Testis (tissue), 3 donors: Measurements from ENCODE around the gene RASAL3. TPM values are rescaled to one million over a fixed set of nuclear protein-coding genes. Genes with fewer than 3 reads are reported as not detected.

ENCODE experiments used
- DNase-seq: peaks from one replicate; pipeline ENCODE4 v3.0.0-alpha.2; 2019
- H3K27ac ChIP-seq, 2 donors: fragments of 200-600 bp; sonication (generic); one replicate each; pipeline ENCODE4 v1.5.1; 2019
- H3K27me3 ChIP-seq: fragments of 200-600 bp; sonication (generic); one replicate; pipeline ENCODE4 v1.5.1; 2019
- H3K36me3 ChIP-seq: fragments of 200-600 bp; sonication (generic); one replicate; pipeline ENCODE4 v1.5.1; 2017; ENCODE audit warnings: low read depth; ENCODE audit errors: missing control alignments
- H3K4me1 ChIP-seq: fragments of 200-600 bp; sonication (generic); one replicate; pipeline ENCODE4 v1.5.1; 2019
- H3K4me3 ChIP-seq, 2 donors: fragments of 200-600 bp; sonication (generic); one replicate each; pipeline ENCODE4 v1.5.1; 2017 to 2019
- H3K9me3 ChIP-seq: fragments of 200-600 bp; sonication (generic); one replicate; pipeline ENCODE4 v1.5.1; 2017
- POLR2A ChIP-seq: fragments of 450-650 bp; IDR thresholded peaks from one replicate; pipeline ENCODE4 v1.6.1; 2017; ENCODE audit warnings: antibody characterized with exemption, mild to moderate bottlenecking, moderate library complexity
- WGBS, 2 donors: methylation state at CpG; one replicate each; pipeline ENCODE4 v1.1.5; 2018; 5-methylcytosine and 5-hydroxymethylcytosine counted together
- intact Hi-C: fragments of 100-400 bp; cut with DNase I; formaldehyde crosslinking; loops from one replicate; pipeline ENCODE4 v1.15.1; 2023; ENCODE audit warnings: low total_unique reads
- polyA plus RNA-seq: library from polyadenylated mRNA; stranded (reverse); fragments of 350-450 nt; fragmentation: Illumina TruSeq; extraction: RNeasy Lipid Tissue Mini Kit (QIAGEN cat#74804); gene quantifications from one replicate; pipeline ENCODE4 v1.2.3, GENCODE V29; 2014; ENCODE audit warnings: low read depth, low replicate concordance; ENCODE audit not compliant: insufficient read depth
- total RNA-seq, 2 donors: library from RNA; depleted of rRNA; stranded (reverse); fragments of >200 nt; gene quantifications; one replicate each; pipeline ENCODE4 v1.2.3, GENCODE V29; 2016
- TF ChIP-seq, protein P1 (sequence below), 3 experiments: fragments of 450-650 bp in 2 of 3; fragments of 200-600 bp in 1 of 3; sonication (generic) in 1 of 3; IDR thresholded peaks; one replicate each; pipeline ENCODE4 v1.5.1; 2016 to 2019; ENCODE audit warnings: antibody characterized with exemption in 3 of 3, mild to moderate bottlenecking in 2 of 3, moderate library complexity in 1 of 3

The RASAL3 gene
- total and polyA plus RNA-seq, 3 donors from 2014 or later = 1.4 to 2.7 (median 2.0) TPM

DNA sequence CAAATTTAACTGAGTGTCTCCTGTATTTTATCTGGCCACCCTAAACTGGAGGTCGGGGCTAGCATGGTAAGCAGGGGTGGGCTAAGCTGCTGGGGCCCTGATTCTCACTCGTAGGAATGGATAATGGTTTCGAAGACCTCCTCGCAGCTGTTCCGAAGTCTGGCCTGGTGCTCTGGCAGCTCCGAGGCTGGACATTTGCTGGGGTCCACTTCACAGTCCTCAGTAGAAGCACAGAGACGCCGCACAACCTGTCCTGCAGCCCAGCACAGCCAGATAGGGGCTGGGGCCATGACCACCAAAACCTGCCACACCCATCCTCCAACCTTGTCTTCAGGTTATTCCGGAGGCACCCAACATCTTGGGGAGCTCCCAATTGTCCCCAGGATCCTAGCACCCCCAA lies 8.3 kb downstream of the RASAL3 start:
- Histone ChIP-seq H3K27me3 (no peaks in the 10 kb centered on the region), H3K4me3 (no peak overlapping the region), H3K36me3 (no peaks in the 10 kb centered on the region), H3K9me3 (no peaks in the 10 kb centered on the region), H3K4me1 (peaks cover 9% of the 10 kb centered on the region), H3K27ac (no peak overlapping the region)
- intact Hi-C loops = no loop called here
- WGBS, 2 donors = 74 to 75% methylated on average over 7 to 9 of the region's 9 CpGs
- DNase-seq = no peak
- TF ChIP-seq POLR2A = no peak
- TF ChIP-seq, protein P1, sequence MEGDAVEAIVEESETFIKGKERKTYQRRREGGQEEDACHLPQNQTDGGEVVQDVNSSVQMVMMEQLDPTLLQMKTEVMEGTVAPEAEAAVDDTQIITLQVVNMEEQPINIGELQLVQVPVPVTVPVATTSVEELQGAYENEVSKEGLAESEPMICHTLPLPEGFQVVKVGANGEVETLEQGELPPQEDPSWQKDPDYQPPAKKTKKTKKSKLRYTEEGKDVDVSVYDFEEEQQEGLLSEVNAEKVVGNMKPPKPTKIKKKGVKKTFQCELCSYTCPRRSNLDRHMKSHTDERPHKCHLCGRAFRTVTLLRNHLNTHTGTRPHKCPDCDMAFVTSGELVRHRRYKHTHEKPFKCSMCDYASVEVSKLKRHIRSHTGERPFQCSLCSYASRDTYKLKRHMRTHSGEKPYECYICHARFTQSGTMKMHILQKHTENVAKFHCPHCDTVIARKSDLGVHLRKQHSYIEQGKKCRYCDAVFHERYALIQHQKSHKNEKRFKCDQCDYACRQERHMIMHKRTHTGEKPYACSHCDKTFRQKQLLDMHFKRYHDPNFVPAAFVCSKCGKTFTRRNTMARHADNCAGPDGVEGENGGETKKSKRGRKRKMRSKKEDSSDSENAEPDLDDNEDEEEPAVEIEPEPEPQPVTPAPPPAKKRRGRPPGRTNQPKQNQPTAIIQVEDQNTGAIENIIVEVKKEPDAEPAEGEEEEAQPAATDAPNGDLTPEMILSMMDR (IDR thresholded peaks at IDR 0.05) = no peak

DNA sequence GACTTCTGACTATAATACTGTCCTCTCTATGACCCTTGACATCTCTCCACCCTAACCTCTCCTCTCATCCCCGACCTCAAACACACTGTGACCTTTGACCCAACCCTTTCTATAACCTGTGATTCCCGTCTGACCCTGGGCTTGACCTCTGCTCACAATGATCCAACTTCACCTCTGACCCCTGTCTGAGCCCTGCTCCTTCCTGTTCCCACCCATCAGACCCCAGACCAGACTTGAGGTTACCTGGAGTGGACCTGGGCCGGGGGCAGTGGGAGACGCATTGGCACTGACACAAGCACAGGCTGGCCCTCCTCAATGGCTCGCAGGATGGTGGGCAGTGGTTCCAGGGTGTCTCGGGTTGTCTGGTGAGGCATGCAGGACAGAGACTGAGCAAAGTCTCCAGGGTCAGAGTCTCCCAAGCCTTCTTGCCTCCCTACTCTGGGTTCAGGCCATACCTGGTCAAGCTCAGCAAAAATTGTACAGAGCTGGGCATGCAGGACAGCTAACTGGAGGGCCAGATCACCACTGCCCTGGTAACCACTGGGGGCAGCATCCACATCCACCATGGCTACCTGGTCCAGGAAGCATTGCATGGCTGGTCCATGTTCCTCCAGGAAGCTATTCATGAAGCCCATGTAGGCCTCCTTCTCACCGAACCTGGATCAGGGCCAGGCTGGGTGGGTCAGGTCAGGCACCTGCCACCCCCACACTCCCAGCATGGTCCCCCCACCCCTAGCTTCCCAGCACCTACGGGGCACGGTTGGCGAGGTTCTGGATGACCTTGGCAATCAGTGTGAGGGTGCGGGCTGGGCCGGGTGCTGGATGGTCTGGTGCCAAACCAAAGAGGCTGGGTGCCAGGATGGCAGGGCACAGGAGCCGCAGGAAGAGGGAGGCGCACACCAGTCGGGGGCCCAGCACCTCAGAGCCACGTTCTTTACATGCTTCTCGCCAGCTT lies 10.2 kb downstream of the RASAL3 start:
- intact Hi-C loops = no loop called here
- Histone ChIP-seq H3K27me3 (no peaks in the 10 kb centered on the region), H3K27ac (no peak overlapping the region), H3K4me3 (no peak overlapping the region), H3K36me3 (no peaks in the 10 kb centered on the region), H3K9me3 (no peaks in the 10 kb centered on the region), H3K4me1 (peaks cover 11% of the 10 kb centered on the region)
- no peak for TF ChIP-seq POLR2A
- TF ChIP-seq, protein P1 (IDR thresholded peaks at IDR 0.05) = peak in 2 of 3 experiments; percentile 5 to 23
- WGBS, 2 donors = 75 to 83% methylated on average over 8 to 17 of the region's 17 CpGs
- DNase-seq = no peak

DNA sequence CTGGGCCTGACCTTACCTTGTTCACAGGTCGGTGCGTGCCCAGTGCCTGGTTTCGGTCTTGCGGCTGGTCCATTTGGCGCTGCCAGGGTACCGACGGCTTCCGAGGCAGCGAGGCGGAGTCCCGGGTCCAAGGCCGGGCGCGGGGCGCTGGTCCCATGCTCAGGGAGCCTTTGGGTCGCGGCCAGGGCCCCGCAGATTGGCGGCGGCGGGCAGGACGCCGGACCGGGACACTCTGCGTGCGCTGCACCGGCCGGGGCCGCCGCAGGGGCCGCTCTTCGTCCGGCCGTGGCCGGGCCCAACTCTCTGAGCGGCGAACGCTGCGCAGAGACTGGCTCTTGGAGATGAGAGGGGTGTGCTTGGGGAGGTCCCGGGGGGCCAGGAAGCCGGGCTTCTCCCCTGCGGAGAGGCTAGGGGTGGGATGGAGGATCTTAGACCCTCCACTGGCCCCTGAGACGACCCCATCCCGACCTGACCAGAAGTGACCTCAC lies 11.2 kb downstream of the RASAL3 start:
- DNase-seq = no peak

DNA sequence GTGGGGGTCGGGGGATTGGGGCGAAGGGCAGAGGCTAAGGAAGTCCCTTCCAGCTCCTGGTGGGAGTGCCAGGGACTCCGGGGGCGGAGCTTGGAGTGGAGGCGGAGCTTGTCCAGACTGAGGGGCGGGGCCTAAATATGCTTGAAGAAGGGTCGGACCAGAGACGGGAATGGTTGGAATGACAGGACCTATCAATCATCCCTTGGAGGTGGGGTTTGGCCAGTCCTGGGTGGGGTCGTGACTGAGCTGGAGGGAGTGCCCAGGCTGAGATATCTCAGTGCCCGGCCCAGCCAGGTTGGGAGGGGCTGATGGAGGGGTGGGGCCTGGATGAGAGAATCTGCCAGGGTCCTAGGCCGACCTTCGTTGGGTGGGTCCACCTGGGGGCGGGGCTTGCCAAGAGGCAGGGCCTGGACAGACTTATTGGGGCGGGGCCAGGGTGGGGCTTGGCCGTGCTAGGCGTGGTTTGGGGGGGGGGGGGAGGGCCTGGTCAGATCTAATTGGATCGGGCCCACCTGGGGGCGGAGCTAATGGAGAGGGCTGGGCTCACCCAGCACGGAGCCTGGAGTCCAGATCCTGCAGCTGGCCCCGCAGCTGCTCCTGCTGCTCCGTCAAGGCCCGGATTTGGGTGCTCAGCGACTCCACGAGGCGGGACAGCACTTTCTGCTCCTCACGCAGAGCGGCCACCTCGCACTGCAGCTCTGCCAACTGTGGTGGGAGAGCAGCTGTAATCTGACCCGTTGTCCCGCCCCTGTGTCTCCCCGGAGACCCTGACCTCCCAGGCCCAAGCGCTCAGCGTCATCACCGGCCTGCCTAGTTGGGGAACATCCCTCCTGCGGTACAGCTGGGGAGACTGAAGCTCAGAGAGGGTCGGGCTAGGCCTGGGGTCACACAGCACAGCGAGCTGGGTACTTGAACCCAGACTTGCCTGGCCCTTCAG lies 12.0 kb downstream of the RASAL3 start:
- peak; percentile 88 for DNase-seq
- TF ChIP-seq POLR2A = no peak
- TF ChIP-seq, protein P1 (IDR thresholded peaks at IDR 0.05) = no peak
- Histone ChIP-seq H3K36me3 (no peaks in the 10 kb centered on the region), H3K4me3 (peak overlapping the region; percentile 31 to 39), H3K9me3 (no peaks in the 10 kb centered on the region), H3K27me3 (no peaks in the 10 kb centered on the region), H3K4me1 (peaks cover 15% of the 10 kb centered on the region), H3K27ac (peak overlapping the region in 1 of 2 donors; percentile 37)
- WGBS, 2 donors = 8 to 12% methylated on average over 17 to 31 of the region's 37 CpGs
- intact Hi-C loops = no loop called here

More for the DNA sequence above, 11.2 kb downstream of the RASAL3 start:
- Histone ChIP-seq H3K27me3 (no peaks in the 10 kb centered on the region), H3K9me3 (no peaks in the 10 kb centered on the region), H3K4me3 (peak overlapping the region; percentile 31 to 39), H3K36me3 (no peaks in the 10 kb centered on the region), H3K4me1 (peaks cover 15% of the 10 kb centered on the region), H3K27ac (peak overlapping the region in 1 of 2 donors; percentile 37)
- 0 to 32% methylated on average over 16 to 29 of the region's 44 CpGs for WGBS, 2 donors
- intact Hi-C loops = no loop called here
- no peak for TF ChIP-seq POLR2A
- TF ChIP-seq, protein P1 (IDR thresholded peaks at IDR 0.05) = peak in 2 of 3 experiments; percentile 6 to 18
